ENCODE measurements around the gene CCL17. TPM values are rescaled to one million over a fixed set of nuclear protein-coding genes. Genes with fewer than 3 reads are reported as not detected.

The CCL17 gene
- polyA plus RNA-seq, 1 experiment = not detected

GRCh38 chr16:57409870-57410587 is 5.5 kb downstream of the CCL17 start:
- no peak for DNase-seq (ENCODE audit: low read depth)
- Histone ChIP-seq H3K4me3 (ENCODE audit: low read depth, low read length) (no peak overlapping the region), H3K36me3 (ENCODE audit: control insufficient read depth, insufficient read depth, low read length) (no peaks in the 10 kb centered on the region), H3K27me3 (ENCODE audit: control insufficient read depth, insufficient read depth, low read length) (peaks cover 5% of the 10 kb centered on the region)
- TF ChIP-seq CTCF (IDR thresholded peaks at IDR 0.05; ENCODE audit: insufficient read depth, low read depth, low read length) = no peak
- ChIA-PET POLR2A (no interaction called here), CTCF (interaction anchor here (1.0 to 17.0 kb wide), 3 partner anchors 7 to 104 kb away, joined by 3 to 461 read pairs (median 4); no protein-coding TSS in a partner anchor)

DNA sequence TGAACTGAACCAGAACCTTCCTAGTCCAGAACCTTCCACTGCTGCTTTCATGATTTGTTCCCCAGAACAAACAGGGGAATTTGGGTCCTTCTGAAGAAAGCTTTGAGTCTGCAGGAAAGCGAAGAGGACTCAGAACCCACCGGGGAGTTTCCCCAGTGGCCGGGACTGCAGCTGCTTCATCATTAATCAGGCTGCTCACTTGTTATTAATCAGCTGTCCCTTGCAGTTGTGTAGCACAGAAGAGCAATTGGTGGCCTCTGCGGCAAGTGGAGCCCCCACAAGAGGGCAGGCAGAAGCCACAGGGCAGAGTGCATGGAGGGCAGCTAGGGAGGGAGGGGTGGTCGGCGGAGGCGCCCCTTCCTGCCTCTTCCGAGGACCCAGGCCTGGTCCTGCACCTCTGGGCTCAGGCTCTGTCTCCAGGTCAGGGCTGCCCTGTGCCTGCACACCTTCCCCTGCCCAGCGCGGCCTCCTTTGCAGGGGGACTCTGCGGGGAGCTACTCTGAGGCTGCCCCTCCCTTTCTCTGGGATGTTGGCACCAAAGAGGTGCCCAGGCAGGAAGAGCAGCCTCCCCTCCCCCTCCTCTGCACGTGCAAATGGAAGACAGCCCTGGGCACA is 6.9 kb downstream of the CCL17 start:
- CTCF ChIA-PET = interaction anchor here (17.0 kb wide), 1 partner anchor 105 kb away, joined by 461 read pairs; no protein-coding TSS in a partner anchor
- POLR2A ChIA-PET = no interaction called here
- TF ChIP-seq CTCF (IDR thresholded peaks at IDR 0.05; ENCODE audit: insufficient read depth, low read depth, low read length) = no peak
- peaks cover 4% of the 10 kb centered on the region for H3K27me3 ChIP-seq (ENCODE audit: control insufficient read depth, insufficient read depth, low read length)
- no peaks in the 10 kb centered on the region for H3K36me3 ChIP-seq (ENCODE audit: control insufficient read depth, insufficient read depth, low read length)
- H3K4me3 ChIP-seq (ENCODE audit: low read depth, low read length) = no peak overlapping the region
- no peak for DNase-seq (ENCODE audit: low read depth)

GRCh38 chr16:57412584-57412983 is 8.0 kb downstream of the CCL17 start:
- no peak for TF ChIP-seq CTCF (IDR thresholded peaks at IDR 0.05; ENCODE audit: insufficient read depth, low read depth, low read length)
- ChIA-PET CTCF (interaction anchor here (1.0 to 17.0 kb wide), 4 partner anchors 22 to 107 kb away, joined by 3 to 461 read pairs (median 4); no protein-coding TSS in a partner anchor), POLR2A (no interaction called here)
- no peak overlapping the region for H3K4me3 ChIP-seq (ENCODE audit: low read depth, low read length)
- DNase-seq (ENCODE audit: low read depth) = no peak
- H3K27me3 ChIP-seq (ENCODE audit: control insufficient read depth, insufficient read depth, low read length) = peaks cover 4% of the 10 kb centered on the region
- H3K36me3 ChIP-seq (ENCODE audit: control insufficient read depth, insufficient read depth, low read length) = no peaks in the 10 kb centered on the region

DNA sequence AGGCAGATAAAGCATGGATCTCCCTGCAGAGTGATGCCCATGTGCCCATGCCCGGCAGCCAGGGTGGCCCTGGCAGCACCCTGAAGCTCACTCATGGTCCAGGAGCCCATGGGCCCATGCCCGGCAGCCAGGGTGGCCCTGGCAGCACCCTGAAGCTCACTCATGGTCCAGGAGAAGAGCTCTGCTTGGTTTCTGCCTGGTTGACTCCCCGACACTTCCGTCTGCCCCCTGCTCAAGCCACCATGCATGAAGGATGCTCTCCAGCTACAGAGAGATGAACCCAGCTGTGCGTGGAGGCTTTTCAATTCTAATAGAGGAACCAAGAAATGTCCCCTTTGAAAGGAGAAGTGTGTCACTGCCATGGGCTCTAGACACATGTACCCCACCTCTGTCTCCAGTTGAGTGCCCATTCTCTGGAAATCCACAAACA is 8.7 kb downstream of the CCL17 start:
- Histone ChIP-seq H3K36me3 (ENCODE audit: control insufficient read depth, insufficient read depth, low read length) (no peaks in the 10 kb centered on the region), H3K27me3 (ENCODE audit: control insufficient read depth, insufficient read depth, low read length) (peaks cover 4% of the 10 kb centered on the region), H3K4me3 (ENCODE audit: low read depth, low read length) (no peak overlapping the region)
- ChIA-PET POLR2A (no interaction called here), CTCF (interaction anchor here (1.0 to 17.0 kb wide), 4 partner anchors 23 to 107 kb away, joined by 3 to 461 read pairs (median 4); no protein-coding TSS in a partner anchor)
- TF ChIP-seq CTCF (IDR thresholded peaks at IDR 0.05; ENCODE audit: insufficient read depth, low read depth, low read length) = no peak
- DNase-seq (ENCODE audit: low read depth) = no peak

- no peak for DNase-seq (ENCODE audit: low read depth)
- POLR2A ChIA-PET = no interaction called here
- H3K4me3 ChIP-seq (ENCODE audit: low read depth, low read length) = no peak overlapping the region
- peaks cover 4% of the 10 kb centered on the region for H3K27me3 ChIP-seq (ENCODE audit: control insufficient read depth, insufficient read depth, low read length)
- CTCF ChIA-PET = interaction anchor here (1.4 to 17.0 kb wide), 2 partner anchors 106 to 107 kb away, joined by 4 to 461 read pairs; no protein-coding TSS in a partner anchor
- no peaks in the 10 kb centered on the region for H3K36me3 ChIP-seq (ENCODE audit: control insufficient read depth, insufficient read depth, low read length)
- no peak for TF ChIP-seq CTCF (IDR thresholded peaks at IDR 0.05; ENCODE audit: insufficient read depth, low read depth, low read length)
Measured at GRCh38 chr16:57413733-57414132, 9.2 kb downstream of the CCL17 start.
